H1 (cell line): Measurements from ENCODE around the gene YWHAQ. TPM values are rescaled to one million over a fixed set of nuclear protein-coding genes. Genes with fewer than 3 reads are reported as not detected.

ENCODE experiments used
- CTCF ChIA-PET: fragments of 300-600 bp; sonication (Branson Sonifier 250); formaldehyde crosslinking; loops from one replicate; lab custom pipeline; 2021; ENCODE audit not compliant: partially characterized antibody; lab: Charles Lee
- POLR2A ChIA-PET: fragments of 300-600 bp; sonication (Branson Sonifier 250); formaldehyde crosslinking; loops from one replicate; lab custom pipeline; 2021; ENCODE audit warnings: inconsistent platforms; ENCODE audit not compliant: partially characterized antibody; lab: Charles Lee
- DNase-seq, 2 experiments: peaks; one replicate each; pipeline versions ENCODE4 v3.0.0 to v3.0.0-alpha.2; 2010 to 2022; ENCODE audit warnings: low spot score in 2 of 2, low read depth in 1 of 2, mixed read lengths in 1 of 2
- FAIRE-seq: peaks from 2 replicates; lab custom pipeline; 2011; peaks lifted over from hg19 to GRCh38; lab: Jason Lieb, UNC
- H2AFZ ChIP-seq: 2 replicates; pipeline ENCODE4 v1.8.1; 2012; ENCODE audit warnings: low read length, inconsistent platforms
- H2AK5ac ChIP-seq: 2 replicates; pipeline ENCODE4 v1.6.1; 2013; ENCODE audit warnings: low read depth, low read length
- H2BK120ac ChIP-seq: replicated peaks from 2 replicates; pipeline ENCODE3; 2013; ENCODE audit warnings: low read depth, low read length, inconsistent platforms
- H2BK12ac ChIP-seq: 2 replicates; pipeline ENCODE4 v1.6.1; 2013; ENCODE audit warnings: low read depth, low read length
- H2BK15ac ChIP-seq: 2 replicates; pipeline ENCODE4 v1.6.1; 2013; ENCODE audit warnings: low read length
- H2BK20ac ChIP-seq: 2 replicates; pipeline ENCODE4 v1.6.1; 2013; ENCODE audit warnings: low read length
- H2BK5ac ChIP-seq: 2 replicates; pipeline ENCODE4 v1.6.1; 2013; ENCODE audit warnings: low read depth, low read length
- H3K14ac ChIP-seq: 2 replicates; pipeline ENCODE4 v1.6.1; 2013; ENCODE audit warnings: inconsistent platforms; ENCODE audit not compliant: insufficient read length
- H3K18ac ChIP-seq: 2 replicates; pipeline ENCODE4 v1.6.1; 2013; ENCODE audit warnings: low read length; ENCODE audit errors: extremely low read depth
- H3K23ac ChIP-seq: 2 replicates; pipeline ENCODE4 v1.6.1; 2013; ENCODE audit warnings: inconsistent platforms; ENCODE audit not compliant: insufficient read length
- H3K23me2 ChIP-seq: 2 replicates; pipeline ENCODE4 v1.6.1; 2013; ENCODE audit warnings: low read depth, low read length
- H3K27ac ChIP-seq: 2 replicates; pipeline ENCODE4 v1.6.1; 2011; ENCODE audit warnings: low read depth, low read length, inconsistent platforms
- H3K27me3 ChIP-seq, 4 experiments: replicated peaks in 1 of 4; 1 replicate in 1 of 4; 2 replicates in 3 of 4; pipeline versions ENCODE4 v1.6.1 to v1.8.1; 2011 to 2013; ENCODE audit warnings: low read length in 3 of 4, mild to moderate bottlenecking in 3 of 4, inconsistent platforms in 2 of 4, mixed read lengths in 2 of 4, moderate library complexity in 1 of 4; ENCODE audit not compliant: control insufficient read depth in 3 of 4, insufficient read depth in 3 of 4; ENCODE audit errors: extremely low read depth in 1 of 4
- H3K36me3 ChIP-seq, 4 experiments: 2 replicates each; pipeline versions ENCODE4 v1.6.1 to v1.8.1; 2011 to 2013; ENCODE audit warnings: mild to moderate bottlenecking in 4 of 4, low read length in 3 of 4, moderate library complexity in 2 of 4, control low read depth in 1 of 4, inconsistent platforms in 1 of 4; ENCODE audit not compliant: insufficient read depth in 4 of 4, control insufficient read depth in 2 of 4
- H3K4ac ChIP-seq: replicated peaks from 2 replicates; pipeline ENCODE3; 2013; ENCODE audit warnings: low read length, low read depth, mixed read lengths, inconsistent platforms; ENCODE audit not compliant: insufficient read length
- H3K4me1 ChIP-seq, 4 experiments: replicated peaks in 1 of 4; 1 replicate in 1 of 4; 2 replicates in 3 of 4; pipeline versions ENCODE4 v1.6.1 to v1.8.1; 2011 to 2013; ENCODE audit warnings: low read length in 3 of 4, inconsistent platforms in 2 of 4, mixed read lengths in 1 of 4; ENCODE audit not compliant: insufficient read depth in 4 of 4, control insufficient read depth in 3 of 4
- H3K4me2 ChIP-seq, 2 experiments: 2 replicates each; pipeline versions ENCODE4 v1.6.1 to v1.8.1; 2011 to 2013; ENCODE audit warnings: low read depth in 2 of 2, low read length in 2 of 2, control low read depth in 1 of 2, inconsistent platforms in 1 of 2, mild to moderate bottlenecking in 1 of 2; ENCODE audit not compliant: insufficient read depth in 1 of 2
- H3K4me3 ChIP-seq, 4 experiments: fragments of 200-600, 300-600 bp in 1 of 4; sonication (generic), shearing (Covaris generic), sonication (Bioruptor Twin) in 1 of 4; 2 replicates each; pipeline versions ENCODE4 v1.5.1 to v1.8.1; 2011 to 2016; ENCODE audit warnings: low read length in 4 of 4, low read depth in 3 of 4, control low read depth in 2 of 4, inconsistent platforms in 2 of 4, mild to moderate bottlenecking in 2 of 4, mixed read lengths in 1 of 4, moderate library complexity in 1 of 4; ENCODE audit not compliant: insufficient read depth in 2 of 4; ENCODE audit errors: extremely low read depth in 1 of 4
- H3K56ac ChIP-seq: replicated peaks from 2 replicates; pipeline ENCODE3; 2013; ENCODE audit warnings: low read depth, mild to moderate bottlenecking, mixed read lengths, low read length, inconsistent platforms; ENCODE audit not compliant: insufficient read length
- H3K79me1 ChIP-seq: 2 replicates; pipeline ENCODE4 v1.6.1; 2013; ENCODE audit warnings: low read depth, low read length, control low read depth
- H3K79me2 ChIP-seq, 2 experiments: 2 replicates each; pipeline versions ENCODE4 v1.6.1 to v1.8.1; 2012 to 2013; ENCODE audit warnings: low read length in 2 of 2, mild to moderate bottlenecking in 2 of 2, inconsistent platforms in 1 of 2; ENCODE audit not compliant: insufficient read depth in 2 of 2, control insufficient read depth in 1 of 2
- H3K9ac ChIP-seq, 4 experiments: replicated peaks in 1 of 4; 1 replicate in 1 of 4; 2 replicates in 3 of 4; pipeline versions ENCODE4 v1.6.1 to v1.8.1; 2011 to 2013; ENCODE audit warnings: low read depth in 3 of 4, low read length in 3 of 4, control low read depth in 2 of 4, mild to moderate bottlenecking in 2 of 4, moderate library complexity in 2 of 4, inconsistent platforms in 1 of 4; ENCODE audit errors: extremely low read depth in 1 of 4
- H3K9me3 ChIP-seq, 2 experiments: 2 replicates each; pipeline versions ENCODE4 v1.6.1 to v1.8.1; 2012 to 2013; ENCODE audit warnings: mild to moderate bottlenecking in 2 of 2, moderate library complexity in 2 of 2, control low read depth in 1 of 2, inconsistent platforms in 1 of 2, low read depth in 1 of 2, low read length in 1 of 2, mixed read lengths in 1 of 2; ENCODE audit not compliant: insufficient read depth in 2 of 2
- H4K20me1 ChIP-seq, 2 experiments: replicated peaks in 1 of 2; 2 replicates each; pipeline versions ENCODE3 to v1.8.1; 2011 to 2013; ENCODE audit warnings: inconsistent platforms in 2 of 2, low read length in 2 of 2, mild to moderate bottlenecking in 1 of 2; ENCODE audit not compliant: insufficient read depth in 2 of 2, control insufficient read depth in 1 of 2
- H4K5ac ChIP-seq: 2 replicates; pipeline ENCODE4 v1.6.1; 2013; ENCODE audit warnings: low read length, low read depth, mixed read lengths, inconsistent platforms; ENCODE audit not compliant: insufficient read length
- H4K8ac ChIP-seq: 2 replicates; pipeline ENCODE4 v1.8.0; 2013; ENCODE audit warnings: mild to moderate bottlenecking, moderate library complexity, low read length, inconsistent platforms; ENCODE audit not compliant: insufficient read depth; ENCODE audit errors: extremely low read depth
- H4K91ac ChIP-seq: replicated peaks from 2 replicates; pipeline ENCODE3; 2013; ENCODE audit warnings: low read length, mixed read lengths, inconsistent platforms; ENCODE audit not compliant: insufficient read length
- ASH2L ChIP-seq: fragments of 200-600, 300-600 bp; sonication (generic); IDR thresholded peaks from one replicate; pipeline ENCODE4 v1.7.1; 2017; ENCODE audit warnings: low read length
- BRCA1 ChIP-seq: IDR thresholded peaks from 2 replicates; pipeline ENCODE4 v1.6.1; 2012; ENCODE audit warnings: low read depth, low read length, improper control_type of control experiment
- CEBPB ChIP-seq: IDR thresholded peaks from 2 replicates; pipeline ENCODE4 v1.6.1; 2012; ENCODE audit warnings: low read depth, low read length
- CTCF ChIP-seq, 3 experiments: IDR thresholded peaks; 1 replicate in 2 of 3; 2 replicates in 1 of 3; pipeline versions ENCODE4 v1.5.1 to v1.6.1; 2011; ENCODE audit warnings: low read length in 3 of 3, mild to moderate bottlenecking in 3 of 3, inconsistent platforms in 2 of 3, low read depth in 1 of 3, moderate library complexity in 1 of 3; ENCODE audit not compliant: insufficient read depth in 1 of 3; ENCODE audit errors: control extremely low read depth in 1 of 3
- E2F6 ChIP-seq: IDR thresholded peaks from 2 replicates; pipeline ENCODE4 v1.6.1; 2012; ENCODE audit warnings: inconsistent platforms
- JUND ChIP-seq: IDR thresholded peaks from 2 replicates; pipeline ENCODE4 v1.6.1; 2011; ENCODE audit warnings: mild to moderate bottlenecking, improper control_type of control experiment, low read length
- RFX5 ChIP-seq: IDR thresholded peaks from 2 replicates; pipeline ENCODE4 v1.6.1; 2011; ENCODE audit warnings: low read depth, low read length, improper control_type of control experiment, borderline replicate concordance
- SAP30 ChIP-seq: fragments of 300-600 bp; sonication (generic); IDR thresholded peaks from 2 replicates; pipeline ENCODE4 v1.7.1; 2012; ENCODE audit warnings: low read length, moderate library complexity, mild to moderate bottlenecking, inconsistent platforms; ENCODE audit not compliant: insufficient read depth, insufficient replicate concordance
- SIRT6 ChIP-seq: IDR thresholded peaks from one replicate; pipeline ENCODE4 v1.7.1; 2012; ENCODE audit warnings: low read length, inconsistent platforms
- TAF1 ChIP-seq: IDR thresholded peaks from 2 replicates; pipeline ENCODE4 v1.6.1; 2011; ENCODE audit warnings: mild to moderate bottlenecking, low read depth, low read length
- WGBS, 2 experiments: shearing (Covaris generic) in 1 of 2; methylation state at CpG; one replicate each; pipeline versions ENCODE4 v1.1.6 to v1.1.7; 2013 to 2015; ENCODE audit warnings: low lambda C conversion rate in 2 of 2, mixed read lengths in 2 of 2, inconsistent platforms in 1 of 2, low coverage in 1 of 2, missing lambda C conversion rate in 1 of 2; ENCODE audit not compliant: insufficient replicate concordance in 2 of 2, insufficient coverage in 1 of 2, insufficient read length in 1 of 2; ENCODE audit errors: extremely low coverage in 1 of 2, missing lambda C conversion rate in 1 of 2; 5-methylcytosine and 5-hydroxymethylcytosine counted together
- polyA plus RNA-seq, 7 experiments: library from polyadenylated mRNA; depleted of rRNA in 3 of 7; stranded (reverse) in 5 of 7; unstranded in 2 of 7; fragments of >200 nt in 5 of 7; fragments of 200-250 nt in 2 of 7; gene quantifications; 1 replicate in 5 of 7; 2 replicates in 1 of 7; 4 replicates in 1 of 7; pipeline versions ENCODE4 v1.2.1 to v1.2.3, GENCODE V29; 2011 to 2013; ENCODE audit warnings: missing spikeins in 2 of 7, mixed read lengths in 2 of 7
- total RNA-seq: library from RNA; stranded (reverse); fragmentation: NEBNext Ultra II Directional; extraction: Animal tissue kit (Norgen Biotek cat#: 25700); gene quantifications from 2 replicates; pipeline ENCODE4 v1.2.1, GENCODE V29; 2021

YWHAQ gene
- total and polyA plus RNA-seq, 2 of the 8 experiments (the other 6 are each of a cell fraction or from before 2014, with no cell fraction given): 244 to 480 TPM

GRCh38 chr2:9667826-9668225 lies 37.0 kb upstream of the YWHAQ start:
- CTCF ChIA-PET: no interaction called here
- FAIRE-seq: no peak
- TF ChIP-seq E2F6 (no peak), BRCA1 (no peak), RFX5 (no peak), JUND (no peak), SIRT6 (no peak), ASH2L (no peak), CEBPB (no peak), CTCF (IDR thresholded peaks at IDR 0.05; ENCODE audit: control extremely low read depth in 1 of 3, insufficient read depth in 1 of 3, low read depth in 1 of 3, low read length in 3 of 3) (no peak), TAF1 (no peak), SAP30 (no peak)

More at GRCh38 chr2:9667826-9668225, 37.0 kb upstream of the YWHAQ start:
- Histone ChIP-seq H3K23ac (no peak overlapping the region), H3K9ac (no peak overlapping the region), H3K4me1 (no peaks in the 10 kb centered on the region), H2BK120ac (no peak overlapping the region), H3K4ac (no peak overlapping the region), H2AFZ (no peak overlapping the region), H3K9me3 (no peaks in the 10 kb centered on the region), H3K4me2 (no peak overlapping the region), H3K79me2 (no peaks in the 10 kb centered on the region), H2BK15ac (no peak overlapping the region), H4K8ac (no peak overlapping the region), H4K91ac (no peak overlapping the region), H4K20me1 (no peaks in the 10 kb centered on the region), H2BK20ac (no peak overlapping the region), H3K23me2 (no peaks in the 10 kb centered on the region), H4K5ac (no peak overlapping the region), H2BK5ac (no peak overlapping the region), H3K79me1 (no peaks in the 10 kb centered on the region), H3K27me3 (0 out of 7 replicates have a peak, but pooled peaks cover 0 to 2% (median 0%) of the 10 kb centered on the region in 4 experiments), H3K4me3 (no peak overlapping the region), H3K36me3 (no peaks in the 10 kb centered on the region), H3K18ac (no peak overlapping the region), H2BK12ac (no peak overlapping the region), H2AK5ac (no peak overlapping the region), H3K27ac (no peak overlapping the region), H3K56ac (no peak overlapping the region), H3K14ac (no peak overlapping the region)
- 97% methylated on average over 3 of the region's 3 CpGs; no CpG with 5 or more reads in 1 of the 2 experiments for WGBS, 2 experiments
- DNase-seq: no peak
- POLR2A ChIA-PET: interaction anchor here (1.2 kb wide), 1 partner anchor 37 kb away, joined by 3 read pairs; the partner anchor contains the start of gene YWHAQ
